ENCODE data around the gene GPSM3. TPM values are rescaled to one million over a fixed set of nuclear protein-coding genes. Genes with fewer than 3 reads are reported as not detected.
"Not testable (repeated sequence)": the region's sequence is repeated elsewhere in the genome, so short reads cannot be mapped to it uniquely, and the experiment has no call there.

GPSM3 gene
- total RNA-seq, 1 donor from 2014 or later = 0.41 TPM

GRCh38 chr6:32203426-32204267 is 11.2 kb upstream of the GPSM3 start:
- no peak for DNase-seq (ENCODE audit: low spot score in 2 of 2)
- no peak for FAIRE-seq

- DNase-seq (ENCODE audit: low spot score in 2 of 2) (no peak), FAIRE-seq (no peak)
Observed at GRCh38 chr6:32202186-32202585, 9.7 kb upstream of the GPSM3 start.

GRCh38 chr6:32200711-32201475 is 8.4 kb upstream of the GPSM3 start:
- DNase-seq (ENCODE audit: low spot score in 2 of 2) (no peak), FAIRE-seq (no peak)

GRCh38 chr6:32198866-32199265 is 6.4 kb upstream of the GPSM3 start:
- DNase-seq (ENCODE audit: low spot score in 2 of 2) = no peak
- no peak for FAIRE-seq

- FAIRE-seq = no peak
- DNase-seq (ENCODE audit: low spot score in 2 of 2) = no peak
Observed at GRCh38 chr6:32198345-32198696, 5.9 kb upstream of the GPSM3 start.

GRCh38 chr6:32196682-32197616 is 4.5 kb upstream of the GPSM3 start:
- no peak for DNase-seq (ENCODE audit: low spot score in 2 of 2)
- FAIRE-seq = no peak

GRCh38 chr6:32195902-32196681 is 3.6 kb upstream of the GPSM3 start:
- FAIRE-seq = no peak
- peak; percentile 87 to 88 for DNase-seq (ENCODE audit: low spot score in 2 of 2)

- FAIRE-seq = peak; percentile 21
Observed at GRCh38 chr6:32195652-32195901, 3.1 kb upstream of the GPSM3 start.

GRCh38 chr6:32194825-32195651 is 2.6 kb upstream of the GPSM3 start:
- no peak for DNase-seq (ENCODE audit: low spot score in 2 of 2)

More at GRCh38 chr6:32195652-32195901, 3.1 kb upstream of the GPSM3 start:
- DNase-seq (ENCODE audit: low spot score in 2 of 2) = peak; percentile 92 to 95

GRCh38 chr6:32194388-32194787 is 1.9 kb upstream of the GPSM3 start:
- DNase-seq (ENCODE audit: low spot score in 2 of 2) = no peak
- FAIRE-seq = no peak

More at GRCh38 chr6:32194825-32195651, 2.6 kb upstream of the GPSM3 start:
- FAIRE-seq = no peak

GRCh38 chr6:32193096-32193495 is 653 bp upstream of the GPSM3 start:
- DNase-seq (ENCODE audit: low spot score in 2 of 2); FAIRE-seq: not testable (repeated sequence)

GRCh38 chr6:32191696-32192607 is 491 bp downstream of the GPSM3 start:
- FAIRE-seq = no peak

GRCh38 chr6:32190911-32191677 is 1.3 kb downstream of the GPSM3 start:
- FAIRE-seq (no peak), DNase-seq (ENCODE audit: low spot score in 2 of 2) (no peak)

More at GRCh38 chr6:32191696-32192607, 491 bp downstream of the GPSM3 start:
- DNase-seq (ENCODE audit: low spot score in 2 of 2) = no peak

GRCh38 chr6:32190054-32190851 is 2.2 kb downstream of the GPSM3 start, which contains the start of gene PBX2:
Gene PBX2 (minus strand): TSS chr6:32190202. CDS start chr6:32189915, 287 bp downstream.
- FAIRE-seq (no peak), DNase-seq (ENCODE audit: low spot score in 2 of 2) (peak; percentile 82 to 87)

GRCh38 chr6:32189742-32190053 is 2.7 kb downstream of the GPSM3 start:
- FAIRE-seq = no peak
- DNase-seq (ENCODE audit: low spot score in 2 of 2) = no peak

- no peak for FAIRE-seq
Observed at GRCh38 chr6:32189069-32189741, 3.2 kb downstream of the GPSM3 start.

More at GRCh38 chr6:32189069-32189741, 3.2 kb downstream of the GPSM3 start:
- no peak for DNase-seq (ENCODE audit: low spot score in 2 of 2)
